ENCODE results near the gene DCAF8. TPM values are rescaled to one million over a fixed set of nuclear protein-coding genes. Genes with fewer than 3 reads are reported as not detected.
A peak's percentile ranks its signal among the peaks of the same experiment; 100 is the strongest.

Gene DCAF8
- polyA plus RNA-seq, 3 donors, result 35.5 to 205 (median 44.6) TPM

DNA sequence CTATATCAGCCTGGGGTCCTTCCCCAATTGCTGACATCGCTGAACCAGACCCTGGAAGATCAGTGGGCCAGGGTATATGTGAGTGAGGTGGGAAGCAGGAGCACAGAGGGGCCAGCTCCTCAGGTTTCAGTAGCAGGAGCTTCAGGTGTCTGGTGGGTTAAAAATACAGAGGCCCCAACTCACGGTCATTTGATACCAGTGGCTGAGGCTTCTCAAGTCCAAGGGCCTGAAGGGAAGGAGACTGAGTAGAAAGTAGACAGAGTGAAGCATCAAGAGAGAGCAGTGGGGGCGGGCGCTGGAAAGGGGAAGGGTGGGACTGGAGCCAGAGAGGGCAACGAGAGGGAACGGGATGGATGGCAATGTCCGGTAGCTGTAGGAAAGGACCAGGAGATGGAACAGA lies 74.0 kb downstream of the DCAF8 start:
- Mint-ChIP-seq H3K9me3 (no peaks in the 10 kb centered on the region), H3K4me3 (no peak overlapping the region), H3K27ac (no peak overlapping the region), H3K4me1 (no peaks in the 10 kb centered on the region), H3K36me3 (no peaks in the 10 kb centered on the region), H3K27me3 (ENCODE audit: low read depth in 3 of 3) (peaks cover 2 to 5% (median 3%) of the 10 kb centered on the region in 3 donors)
- H3K4me2 ChIP-seq (replicated peaks; ENCODE audit: extremely low read depth, low read length, poor library complexity, severe bottlenecking), result no peak overlapping the region
- no peaks in the 10 kb centered on the region for H3K36me3 ChIP-seq (replicated peaks in 1 of 2; ENCODE audit: control insufficient read depth in 1 of 2, insufficient read depth in 2 of 2, low read length in 2 of 2)
- no peaks in the 10 kb centered on the region for H3K27me3 ChIP-seq (ENCODE audit: control insufficient read depth in 2 of 2, insufficient read depth in 2 of 2, low read length in 2 of 2)
- no peak overlapping the region for H2AFZ ChIP-seq (ENCODE audit: insufficient read depth, low read depth, low read length, poor library complexity, severe bottlenecking)
- intact Hi-C loops (cut with micrococcal nuclease), result no loop called here
- H3K79me2 ChIP-seq (ENCODE audit: insufficient read depth, low read length), result no peaks in the 10 kb centered on the region
- H3K4me1 ChIP-seq (ENCODE audit: control insufficient read depth in 1 of 2, insufficient read depth in 2 of 2, low read length in 2 of 2), result peaks cover 2 to 6% of the 10 kb centered on the region in 2 donors
- DNase-seq, result no peak
- H3K9me3 ChIP-seq (replicated peaks in 1 of 2; ENCODE audit: control insufficient read depth in 1 of 2, insufficient read depth in 1 of 2, low read length in 2 of 2), result no peaks in the 10 kb centered on the region
- TF ChIP-seq, protein P1, sequence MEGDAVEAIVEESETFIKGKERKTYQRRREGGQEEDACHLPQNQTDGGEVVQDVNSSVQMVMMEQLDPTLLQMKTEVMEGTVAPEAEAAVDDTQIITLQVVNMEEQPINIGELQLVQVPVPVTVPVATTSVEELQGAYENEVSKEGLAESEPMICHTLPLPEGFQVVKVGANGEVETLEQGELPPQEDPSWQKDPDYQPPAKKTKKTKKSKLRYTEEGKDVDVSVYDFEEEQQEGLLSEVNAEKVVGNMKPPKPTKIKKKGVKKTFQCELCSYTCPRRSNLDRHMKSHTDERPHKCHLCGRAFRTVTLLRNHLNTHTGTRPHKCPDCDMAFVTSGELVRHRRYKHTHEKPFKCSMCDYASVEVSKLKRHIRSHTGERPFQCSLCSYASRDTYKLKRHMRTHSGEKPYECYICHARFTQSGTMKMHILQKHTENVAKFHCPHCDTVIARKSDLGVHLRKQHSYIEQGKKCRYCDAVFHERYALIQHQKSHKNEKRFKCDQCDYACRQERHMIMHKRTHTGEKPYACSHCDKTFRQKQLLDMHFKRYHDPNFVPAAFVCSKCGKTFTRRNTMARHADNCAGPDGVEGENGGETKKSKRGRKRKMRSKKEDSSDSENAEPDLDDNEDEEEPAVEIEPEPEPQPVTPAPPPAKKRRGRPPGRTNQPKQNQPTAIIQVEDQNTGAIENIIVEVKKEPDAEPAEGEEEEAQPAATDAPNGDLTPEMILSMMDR (IDR thresholded peaks at IDR 0.05), result no peak
- WGBS (ENCODE audit: insufficient coverage), result 91% methylated on average over 6 of the region's 7 CpGs
- no peak overlapping the region for H3K4me3 ChIP-seq (replicated peaks in 1 of 3; ENCODE audit: low read depth in 2 of 3, low read length in 3 of 3)
- no peak overlapping the region for H3K9ac ChIP-seq (ENCODE audit: insufficient read depth, low read length, poor library complexity, severe bottlenecking)
- H3K27ac ChIP-seq (ENCODE audit: low read depth in 1 of 2, low read length in 2 of 2), result no peak overlapping the region
- H4K20me1 ChIP-seq (ENCODE audit: insufficient read depth, low read length), result no peaks in the 10 kb centered on the region

DNA sequence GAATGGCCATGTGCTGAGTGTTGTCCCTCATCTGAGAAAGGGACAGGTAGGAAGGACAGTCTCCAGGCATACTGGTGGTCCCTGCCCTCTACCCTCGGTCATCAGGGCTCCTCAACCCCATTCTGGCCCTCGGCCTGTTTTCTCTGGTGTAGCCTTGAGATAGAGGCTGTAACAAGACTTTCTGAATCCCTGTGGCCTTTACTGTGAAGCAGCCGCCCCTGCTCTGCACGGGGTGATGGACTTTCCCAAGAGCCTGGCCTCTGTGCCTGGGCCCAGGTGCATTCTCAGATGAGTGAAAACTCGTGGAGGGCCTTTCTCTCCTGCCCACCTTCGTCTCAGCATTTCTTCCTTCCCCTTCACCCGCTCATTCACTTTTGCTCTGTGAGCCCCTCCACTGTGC lies 74.9 kb downstream of the DCAF8 start:
- Histone ChIP-seq H3K9me3 (replicated peaks in 1 of 2; ENCODE audit: control insufficient read depth in 1 of 2, insufficient read depth in 1 of 2, low read length in 2 of 2) (no peaks in the 10 kb centered on the region), H3K79me2 (ENCODE audit: insufficient read depth, low read length) (no peaks in the 10 kb centered on the region), H3K27me3 (ENCODE audit: control insufficient read depth in 2 of 2, insufficient read depth in 2 of 2, low read length in 2 of 2) (no peaks in the 10 kb centered on the region), H3K4me3 (replicated peaks in 1 of 3; ENCODE audit: low read depth in 2 of 3, low read length in 3 of 3) (no peak overlapping the region), H2AFZ (ENCODE audit: insufficient read depth, low read depth, low read length, poor library complexity, severe bottlenecking) (no peak overlapping the region), H3K9ac (ENCODE audit: insufficient read depth, low read length, poor library complexity, severe bottlenecking) (no peak overlapping the region), H3K4me1 (ENCODE audit: control insufficient read depth in 1 of 2, insufficient read depth in 2 of 2, low read length in 2 of 2) (no peaks in the 10 kb centered on the region), H3K27ac (ENCODE audit: low read depth in 1 of 2, low read length in 2 of 2) (no peak overlapping the region), H3K4me2 (replicated peaks; ENCODE audit: extremely low read depth, low read length, poor library complexity, severe bottlenecking) (no peak overlapping the region), H3K36me3 (replicated peaks in 1 of 2; ENCODE audit: control insufficient read depth in 1 of 2, insufficient read depth in 2 of 2, low read length in 2 of 2) (no peaks in the 10 kb centered on the region), H4K20me1 (ENCODE audit: insufficient read depth, low read length) (no peaks in the 10 kb centered on the region)
- DNase-seq, result no peak
- no peak overlapping the region for H3K4me3 Mint-ChIP-seq
- TF ChIP-seq, protein P1 (IDR thresholded peaks at IDR 0.05), result no peak
- no peaks in the 10 kb centered on the region for H3K36me3 Mint-ChIP-seq
- no peaks in the 10 kb centered on the region for H3K9me3 Mint-ChIP-seq
- no peaks in the 10 kb centered on the region for H3K4me1 Mint-ChIP-seq
- peaks cover 2 to 5% (median 3%) of the 10 kb centered on the region in 3 donors for H3K27me3 Mint-ChIP-seq (ENCODE audit: low read depth in 3 of 3)
- H3K27ac Mint-ChIP-seq, result peak overlapping the region in 1 of 7 donors; percentile 26
- intact Hi-C loops (cut with micrococcal nuclease), result no loop called here
- 92% methylated on average over 2 of the region's 7 CpGs for WGBS (ENCODE audit: insufficient coverage)
